GM18858 (cell line): ENCODE results near the gene SPTB.
"Not testable (repeated sequence)": the region's sequence is repeated elsewhere in the genome, so short reads cannot be mapped to it uniquely, and the experiment has no call there.

Source experiments
- ATAC-seq: cut with Tn5 transposase; IDR thresholded peaks from one replicate; pipeline ENCODE4 v1.9.1; 2021; ENCODE audit not compliant: unreplicated experiment

The SPTB gene

GRCh38 chr14:64824471-64824870, 55.2 kb downstream of the SPTB start:
- ATAC-seq, result no peak

DNA sequence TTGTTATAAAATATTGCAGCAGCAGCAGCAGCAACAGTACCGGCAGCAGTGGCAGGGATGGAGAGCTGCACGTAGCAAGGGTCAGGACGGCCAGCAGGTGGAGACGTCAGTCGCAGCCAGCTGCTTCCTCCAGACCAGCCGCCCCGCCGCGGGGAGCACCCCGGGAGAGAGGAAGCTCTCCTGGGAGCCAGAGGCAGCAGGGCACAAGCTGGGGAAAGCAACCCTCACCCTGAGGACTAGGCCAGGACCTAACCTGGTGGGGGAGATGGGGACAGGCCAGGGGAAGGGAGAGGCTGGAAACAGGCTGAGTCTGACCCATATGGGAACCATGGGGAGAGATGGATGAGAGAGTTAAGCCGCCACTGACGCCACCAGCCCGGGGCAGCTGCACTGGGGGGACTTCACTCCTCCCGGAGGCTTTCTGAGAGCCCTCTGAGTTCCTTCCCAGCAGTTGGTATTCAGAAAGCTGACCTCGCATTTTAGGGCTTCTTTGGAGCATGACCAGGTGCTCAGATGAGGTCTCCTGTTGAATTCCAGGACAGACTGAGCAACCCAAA, 56.3 kb downstream of the SPTB start:
- no peak for ATAC-seq

DNA sequence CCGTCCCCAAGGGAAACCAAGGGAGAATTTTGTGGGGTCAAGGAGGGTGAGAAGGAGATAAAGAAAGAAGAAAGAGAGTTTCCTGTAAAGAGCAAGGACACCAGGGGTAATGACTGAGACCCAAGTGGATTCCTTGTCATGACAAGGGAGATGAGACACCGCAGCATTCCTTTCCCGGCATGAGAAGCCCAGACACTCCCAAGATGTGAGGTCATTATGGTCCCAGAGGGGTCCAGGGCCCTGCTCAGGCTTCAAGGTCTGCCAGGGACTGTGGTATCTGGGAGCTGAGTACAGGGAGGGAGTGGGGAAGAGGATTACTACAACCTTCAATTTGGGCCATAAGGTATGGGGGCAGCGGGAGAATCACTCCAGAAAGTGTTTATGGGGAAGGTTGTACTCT, 58.1 kb downstream of the SPTB start:
- no peak for ATAC-seq

- ATAC-seq, result no peak
Observed at GRCh38 chr14:64818151-64818550, 61.6 kb downstream of the SPTB start.

DNA sequence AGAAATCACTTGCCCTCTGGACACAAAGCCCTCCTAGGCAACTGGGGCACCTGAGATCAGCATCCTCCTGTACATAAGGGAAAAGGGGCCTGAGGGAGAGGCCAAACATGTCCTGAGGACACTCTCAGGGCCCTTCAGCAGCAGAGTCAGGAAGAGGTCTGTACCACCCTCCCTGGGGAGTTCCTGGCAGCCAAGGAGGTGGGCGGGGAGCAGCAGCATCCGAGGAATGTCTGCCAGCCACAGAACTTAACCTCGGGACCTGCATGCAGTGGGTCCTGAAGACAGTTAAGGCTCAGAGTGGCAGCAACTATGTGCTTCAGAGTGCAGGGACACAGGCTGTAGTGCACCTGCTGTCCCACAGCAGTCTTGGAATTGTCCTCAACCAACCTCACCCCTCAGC, 62.1 kb downstream of the SPTB start:
- no peak for ATAC-seq

DNA sequence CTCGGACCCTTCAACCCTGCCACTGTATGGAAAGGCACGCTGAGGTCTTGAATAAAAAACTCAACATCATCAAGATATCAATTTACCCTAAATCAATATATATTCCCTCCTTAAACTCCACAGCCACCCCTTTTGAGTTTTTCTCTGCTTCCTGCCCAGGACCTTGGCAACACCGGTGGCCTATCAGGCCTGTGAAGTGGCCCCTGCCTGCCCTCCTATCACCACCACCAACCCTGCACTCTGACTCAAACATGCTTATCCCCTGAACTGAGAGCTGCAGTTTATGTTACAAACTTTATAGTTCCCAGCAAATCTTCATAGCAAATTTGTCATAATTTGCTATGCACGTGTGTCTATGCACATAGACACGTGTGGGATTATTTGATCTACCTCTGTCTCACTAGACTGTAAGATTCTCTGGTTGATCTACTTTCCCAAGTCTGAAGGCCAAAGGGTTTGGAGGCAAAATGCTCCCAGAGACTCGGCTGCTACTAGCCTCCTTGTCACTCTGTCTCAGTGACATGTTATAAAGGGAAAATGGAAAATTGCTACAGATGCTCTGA, 63.4 kb downstream of the SPTB start:
- no peak for ATAC-seq

DNA sequence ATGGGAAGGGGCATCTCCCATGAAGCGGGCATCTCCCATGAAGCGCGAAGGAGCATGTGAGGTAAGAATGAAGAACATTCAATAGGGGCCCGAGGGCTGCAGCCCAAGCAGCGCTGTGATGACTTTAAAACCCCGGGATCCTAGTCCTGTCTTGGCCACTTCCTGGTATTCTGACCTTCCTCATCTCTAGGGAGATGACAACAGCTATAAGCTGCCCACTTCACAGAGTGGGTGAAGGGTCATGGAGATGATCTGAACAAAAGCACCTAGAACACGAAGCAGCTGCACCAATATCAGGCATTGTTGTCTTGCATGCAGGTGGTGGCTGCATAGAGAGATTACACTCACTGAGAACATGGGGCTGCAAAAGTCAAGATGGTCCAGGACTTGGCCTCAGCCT, 64.5 kb downstream of the SPTB start:
- ATAC-seq, result no peak

DNA sequence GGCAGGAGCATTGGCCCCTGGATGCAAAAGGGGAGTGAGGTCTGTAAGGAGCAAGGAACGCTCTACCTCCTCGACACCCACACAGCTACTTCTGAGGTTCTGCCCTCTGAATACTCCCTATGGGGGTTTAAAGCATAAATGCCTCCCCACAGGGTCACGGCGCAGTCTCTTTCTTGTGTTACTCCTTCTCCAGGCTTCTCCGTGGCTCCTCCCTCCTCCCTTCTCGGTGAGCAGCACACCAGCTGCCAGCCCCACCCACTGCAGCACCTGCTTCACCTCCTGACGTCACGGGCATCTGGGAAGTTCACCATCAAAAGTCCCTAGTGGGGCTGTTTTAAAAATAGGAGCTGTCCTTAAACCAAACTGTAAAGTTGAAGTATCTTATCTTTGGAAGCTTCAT, 67.3 kb downstream of the SPTB start:
- no peak for ATAC-seq

DNA sequence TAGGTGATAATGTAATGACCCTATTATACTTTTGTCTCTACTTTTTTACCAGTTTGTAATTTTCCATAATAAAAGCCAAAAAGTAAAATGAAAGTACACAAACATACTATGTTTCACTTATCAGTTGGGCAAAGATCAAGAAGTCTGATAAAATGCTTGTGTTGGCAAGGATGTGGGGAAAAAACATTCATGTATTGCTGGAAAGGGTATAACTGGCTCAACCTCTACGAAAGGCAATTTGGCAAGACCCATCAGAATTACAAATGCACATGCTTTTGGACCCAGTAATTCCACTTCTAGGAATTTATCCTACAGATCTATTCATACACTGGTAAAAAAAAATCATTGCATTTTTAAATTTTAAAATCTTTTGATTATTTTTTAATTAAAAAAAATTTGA, 68.0 kb downstream of the SPTB start:
- ATAC-seq, result no peak

GRCh38 chr14:64808449-64808848, 71.3 kb downstream of the SPTB start:
- ATAC-seq, result no peak

- ATAC-seq, result no peak
Observed at GRCh38 chr14:64807551-64807950, 72.2 kb downstream of the SPTB start.

GRCh38 chr14:64806862-64807495, 72.7 kb downstream of the SPTB start:
- no peak for ATAC-seq

- ATAC-seq, result no peak
Observed at GRCh38 chr14:64806202-64806861, 73.4 kb downstream of the SPTB start.

DNA sequence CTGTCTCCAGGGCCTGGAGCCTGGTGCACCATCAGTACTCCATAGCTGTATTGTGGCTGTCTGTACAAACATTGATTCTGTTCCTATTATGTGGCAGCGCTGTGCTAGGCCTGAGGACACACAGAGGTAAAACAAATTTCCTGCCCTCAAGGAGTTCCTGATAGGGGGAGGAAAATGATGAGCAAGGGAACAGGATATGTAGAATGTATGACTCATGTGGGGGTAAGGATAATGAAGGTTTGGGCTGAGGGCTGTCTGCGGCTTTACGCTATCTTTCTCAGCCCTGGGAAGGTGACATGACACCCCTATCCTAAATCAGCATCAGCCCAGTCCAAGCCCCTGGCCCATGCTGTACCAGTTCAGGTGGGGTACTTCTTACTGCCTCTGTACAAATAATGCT, 74.1 kb downstream of the SPTB start:
- ATAC-seq, result not testable (repeated sequence)

DNA sequence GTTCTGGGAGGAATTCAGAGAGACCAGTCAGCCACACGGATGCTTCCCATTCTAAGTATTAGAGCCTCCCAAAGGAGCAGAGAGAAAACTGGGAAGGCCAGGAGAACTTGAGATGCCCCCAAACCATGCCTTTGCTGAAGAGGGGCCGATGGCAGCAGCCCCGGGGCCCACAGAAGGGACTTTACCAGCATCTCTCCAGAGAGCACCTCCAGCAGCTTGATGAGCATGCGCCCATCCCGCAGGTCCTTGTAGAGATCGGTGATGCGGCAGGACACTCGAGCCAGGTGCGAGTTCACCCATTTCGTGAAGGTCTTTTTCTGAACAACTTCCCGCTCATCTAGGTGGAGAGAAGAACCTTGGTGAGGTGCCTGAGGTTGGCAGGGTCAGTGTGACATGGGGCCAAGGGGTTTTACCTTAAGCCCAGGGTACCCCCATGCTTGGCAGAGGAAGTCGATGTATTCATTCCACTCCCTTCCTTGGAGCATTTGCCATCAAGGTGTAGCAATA, 74.9 kb downstream of the SPTB start:
- no peak for ATAC-seq

- ATAC-seq, result no peak
Observed at GRCh38 chr14:64801800-64802199, 77.9 kb downstream of the SPTB start.

DNA sequence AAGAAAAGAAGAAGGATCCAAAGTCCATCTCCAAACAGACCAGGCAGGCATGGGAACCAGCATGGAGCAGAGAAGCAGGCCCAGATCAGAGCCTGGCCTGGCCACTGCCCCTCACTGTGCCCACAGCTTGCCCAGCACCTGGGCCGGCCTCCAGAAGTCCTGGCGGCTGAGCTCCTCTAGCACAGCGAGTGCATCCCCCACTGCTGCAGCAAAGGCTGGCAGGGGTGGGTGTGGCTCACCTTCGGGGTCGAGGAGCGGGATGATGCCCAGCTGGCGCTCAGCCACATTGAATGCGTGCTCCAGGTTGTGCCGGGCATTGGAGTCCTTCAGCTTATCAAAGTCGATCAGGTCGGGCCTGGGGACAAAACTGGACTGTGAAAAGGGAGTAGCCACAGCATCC, 78.7 kb downstream of the SPTB start:
- ATAC-seq, result no peak

DNA sequence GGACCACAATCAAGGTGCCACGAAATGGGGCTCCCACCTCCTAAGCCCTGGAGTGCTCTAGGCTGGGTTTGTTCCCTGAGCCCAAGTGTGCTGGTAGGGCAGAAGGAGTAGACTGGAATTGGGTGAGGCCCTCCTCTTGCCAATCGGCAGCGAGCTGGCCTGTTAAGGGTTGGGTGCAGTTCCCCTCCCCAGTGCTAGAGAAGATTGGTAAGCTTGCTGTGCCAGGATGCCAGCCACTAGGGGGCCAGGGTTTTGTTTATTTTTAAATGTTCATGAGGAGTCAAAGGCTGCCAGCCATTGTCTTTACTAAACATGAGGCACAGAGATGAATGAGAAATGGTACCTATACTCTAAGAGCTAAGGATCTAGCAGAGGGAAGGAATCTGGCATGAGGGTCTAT, 79.7 kb downstream of the SPTB start:
- ATAC-seq, result no peak

DNA sequence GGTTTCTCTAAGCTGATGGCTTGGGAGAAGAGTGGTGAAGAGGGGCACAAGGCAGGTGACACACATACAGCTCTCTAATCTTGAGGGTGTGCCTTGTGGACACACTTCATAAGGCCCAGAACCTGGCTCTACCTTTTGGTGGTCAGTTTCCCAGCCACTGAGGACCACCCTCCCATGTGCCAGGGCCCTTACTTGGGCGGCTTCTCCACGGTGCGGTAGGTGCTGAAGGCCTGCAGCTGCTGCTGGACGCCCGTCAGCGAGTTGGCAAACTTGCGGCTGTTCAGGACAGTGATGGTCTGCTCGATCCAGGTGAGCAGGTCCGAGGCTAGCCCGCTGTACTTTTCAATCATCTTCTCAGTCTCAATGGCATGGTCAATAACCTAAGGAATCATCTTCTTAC, 80.2 kb downstream of the SPTB start:
- no peak for ATAC-seq

DNA sequence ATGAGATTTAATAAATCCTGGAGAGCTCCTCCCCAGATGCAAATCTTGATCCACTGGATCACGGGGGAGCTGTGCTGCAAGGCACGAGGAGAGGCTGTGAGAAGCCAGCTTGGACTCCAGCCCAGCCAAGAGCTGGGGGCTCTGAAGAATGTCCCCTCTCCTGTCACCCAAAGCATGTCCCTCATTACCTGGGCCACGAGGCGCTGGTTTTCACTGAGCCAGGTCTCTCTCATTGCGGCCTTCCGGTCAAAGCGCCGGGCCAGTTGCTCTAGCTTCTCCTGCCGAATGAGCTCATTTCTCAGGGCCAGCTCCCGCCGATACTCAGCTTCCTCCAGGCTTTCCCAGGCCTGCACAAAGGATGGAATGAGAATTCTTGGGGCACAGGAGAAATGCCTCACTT, 83.3 kb downstream of the SPTB start:
- no peak for ATAC-seq

GRCh38 chr14:64795921-64796320, 83.8 kb downstream of the SPTB start:
- no peak for ATAC-seq

GRCh38 chr14:64795211-64795610, 84.5 kb downstream of the SPTB start:
- ATAC-seq, result no peak
